ENCODE results near the gene N4BP3.

The N4BP3 gene

GRCh38 chr5:178150977-178151734, 37.8 kb downstream of the N4BP3 start:
- no peak for DNase-seq

DNA sequence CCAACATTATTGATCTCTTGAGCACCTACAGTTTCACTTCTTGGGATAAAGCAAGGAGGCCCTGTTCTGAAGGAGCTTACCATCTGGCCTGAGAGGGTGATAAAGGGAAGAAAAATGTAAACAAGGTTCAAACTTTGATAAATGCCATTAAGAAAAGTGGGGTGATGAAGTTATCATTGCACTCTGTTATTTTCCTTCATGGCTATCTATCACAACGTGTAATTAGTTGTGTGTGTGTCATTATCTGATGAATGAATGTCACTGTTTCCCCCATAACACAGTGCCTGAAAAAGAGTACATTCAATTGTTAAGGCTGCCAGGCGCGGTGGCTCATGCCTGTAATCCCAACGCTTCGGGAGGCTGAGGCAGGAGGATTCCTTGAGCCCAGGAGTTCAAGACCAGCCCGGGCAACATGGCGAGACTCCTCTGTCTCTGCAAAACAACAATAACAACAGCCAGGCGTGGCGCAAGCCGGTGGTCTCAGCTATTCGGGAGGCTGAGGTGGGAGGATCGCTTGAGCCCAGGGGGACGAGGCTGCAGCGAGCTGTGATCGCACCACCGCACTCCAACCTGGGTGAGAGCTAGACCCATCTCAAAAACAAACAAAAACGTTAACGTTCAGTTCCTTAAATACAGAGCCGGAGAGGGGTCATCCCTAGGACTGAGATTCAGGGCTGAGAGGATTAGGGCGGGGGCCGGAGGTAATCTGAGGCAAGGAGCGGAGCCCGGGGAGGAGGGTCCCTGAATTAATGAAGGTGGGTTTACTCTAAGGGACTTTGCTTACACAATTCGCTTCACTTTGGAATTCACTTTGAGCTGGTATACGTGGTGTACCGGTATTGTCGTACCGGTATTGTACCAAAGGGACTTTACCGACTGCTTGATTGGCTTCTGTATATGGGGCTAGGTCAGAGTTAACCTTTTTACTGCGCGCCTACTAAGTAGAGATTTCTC, 39.4 kb downstream of the N4BP3 start:
- DNase-seq = no peak

DNA sequence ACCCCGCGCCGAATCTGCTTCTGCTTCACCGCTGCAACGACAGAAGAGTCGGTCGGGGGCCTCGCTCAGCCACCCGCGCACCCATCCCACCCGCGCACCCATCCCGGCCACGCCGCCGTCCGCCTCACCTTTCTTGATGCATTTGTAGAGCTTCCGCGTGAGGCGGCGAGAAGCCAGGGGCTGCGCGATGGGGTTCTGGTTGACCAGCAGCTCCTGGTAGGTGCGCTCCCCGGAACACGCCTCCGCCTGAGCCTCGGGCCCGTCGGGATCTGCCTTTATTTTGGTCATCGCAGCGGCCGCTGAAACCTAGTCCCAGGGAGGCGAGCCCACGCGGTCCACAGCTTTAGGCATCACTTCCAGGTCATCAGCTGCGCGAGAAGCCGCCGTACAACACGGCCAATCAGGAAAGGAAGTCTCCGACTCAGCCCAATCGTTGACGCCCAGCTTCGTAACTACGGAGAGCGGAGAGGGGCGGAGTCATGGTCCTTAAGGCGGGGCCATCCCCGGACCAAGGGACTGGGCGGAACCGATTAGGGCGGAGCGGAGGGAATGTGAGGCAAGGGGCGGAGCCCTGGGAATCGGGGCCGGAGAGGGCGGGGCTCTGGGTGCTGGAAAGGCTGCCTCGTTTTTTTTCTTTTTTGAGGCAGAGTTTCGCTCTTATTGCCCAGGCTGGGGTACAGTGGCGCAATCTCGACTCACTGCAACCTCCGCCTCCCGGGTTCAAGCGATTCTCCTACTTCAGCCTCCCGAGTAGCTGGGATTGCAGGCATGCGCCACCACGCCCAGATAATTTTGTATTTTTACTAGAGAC, 40.4 kb downstream of the N4BP3 start, which contains the start of gene NHP2:
Gene NHP2, minus strand, starts transcription at position 356 of the 811 bp plus-strand sequence. Its CDS starts 68 bp downstream, at position 288.
- DNase-seq = peak; percentile 98

- no peak for DNase-seq
Measured at GRCh38 chr5:178155065-178155464, 41.7 kb downstream of the N4BP3 start.

GRCh38 chr5:178160176-178160575, 46.8 kb downstream of the N4BP3 start:
- DNase-seq = no peak

- no peak for DNase-seq
Measured at GRCh38 chr5:178162481-178162880, 49.1 kb downstream of the N4BP3 start.

DNA sequence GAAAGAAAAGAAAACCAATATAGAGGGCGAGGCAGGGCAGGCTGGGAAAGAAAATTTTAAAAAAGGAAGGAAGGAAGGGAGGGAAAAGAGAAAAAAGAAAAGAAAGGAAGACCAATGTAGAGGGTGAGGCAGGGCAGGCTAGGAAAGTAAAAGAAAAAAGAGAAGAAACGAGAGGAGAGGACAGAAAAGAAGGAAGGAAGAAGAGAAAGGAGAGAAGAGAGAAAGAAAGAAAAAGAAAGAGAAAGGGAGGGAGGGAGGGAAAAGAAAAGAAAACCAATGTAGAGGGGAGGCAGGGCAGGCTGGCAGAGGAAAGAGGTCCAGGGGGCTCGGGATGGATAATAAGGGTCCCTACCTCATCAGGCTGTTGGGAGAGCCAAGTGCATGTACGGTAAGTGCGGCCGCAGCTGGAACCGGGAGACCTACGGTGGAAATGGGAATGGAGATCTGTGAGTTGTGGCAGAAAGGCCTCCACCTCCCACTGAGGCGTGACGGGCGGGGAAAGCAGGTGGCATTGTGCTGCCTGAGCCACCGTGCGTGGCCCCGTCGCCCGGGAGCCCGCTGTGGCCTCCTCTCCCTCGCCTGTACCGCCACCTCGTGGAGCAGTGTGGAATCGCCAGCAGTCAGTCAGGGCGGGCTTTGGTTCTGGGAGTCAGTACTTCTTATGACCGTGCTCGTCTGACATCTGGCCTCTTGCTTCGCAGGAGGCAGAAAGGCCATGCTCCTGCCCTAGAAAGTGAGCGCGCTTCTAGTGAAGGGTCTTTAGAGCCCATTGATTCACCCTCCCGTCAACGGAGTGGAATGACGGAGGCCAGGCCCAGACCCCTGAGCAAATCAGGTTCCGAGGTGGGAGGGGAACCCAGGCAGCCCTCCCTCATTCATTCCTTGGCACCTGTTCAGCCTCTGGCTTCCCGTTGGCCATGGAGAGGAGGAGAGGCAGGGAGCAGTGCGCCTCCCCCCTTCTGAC, 50.7 kb downstream of the N4BP3 start:
- DNase-seq = peak; percentile 63 to 68

DNA sequence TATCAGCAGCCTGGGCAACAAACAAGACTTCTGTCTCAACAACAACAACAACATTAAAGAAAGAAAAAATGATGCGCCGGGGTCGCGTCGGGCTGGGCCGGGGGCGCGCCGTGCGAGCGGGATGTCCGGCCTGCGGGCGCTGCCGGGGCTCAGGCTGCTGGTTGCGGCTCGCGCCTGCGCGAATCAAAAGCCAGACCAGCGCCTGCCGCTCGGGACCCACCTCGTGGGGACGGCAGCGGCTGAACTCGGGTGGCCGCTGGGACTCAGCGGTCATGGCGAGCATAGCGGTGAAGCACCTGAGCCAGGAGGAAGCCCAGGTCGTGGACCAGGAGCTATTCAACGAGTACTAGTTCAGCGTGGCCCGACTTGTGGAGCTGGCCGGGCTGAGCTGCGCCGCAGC, 52.2 kb downstream of the N4BP3 start:
- no peak for DNase-seq

- no peak for DNase-seq
Measured at GRCh38 chr5:178170455-178170854, 57.1 kb downstream of the N4BP3 start.

- DNase-seq = no peak
Measured at GRCh38 chr5:178174456-178174855, 61.1 kb downstream of the N4BP3 start.
